ENCODE measurements around the gene TMEM63C. TPM values are rescaled to one million over a fixed set of nuclear protein-coding genes. Genes with fewer than 3 reads are reported as not detected.

The TMEM63C gene
- total and polyA plus RNA-seq, 2 donors (not counting 3 experiments of a cell fraction or from before 2014, with no cell fraction given), result not detected

- TF ChIP-seq GATA2 (IDR thresholded peaks at IDR 0.05; ENCODE audit: insufficient read depth, insufficient read length, low read depth, low read length) (no peak), POLR2A (IDR thresholded peaks at IDR 0.05; ENCODE audit: low read depth, low read length) (no peak), EZH2 (IDR thresholded peaks at IDR 0.05; ENCODE audit: borderline replicate concordance, low read depth, low read length, severe bottlenecking) (no peak), FOS (IDR thresholded peaks at IDR 0.05; ENCODE audit: borderline replicate concordance, insufficient read depth, low read length) (no peak), MYC (IDR thresholded peaks at IDR 0.05; ENCODE audit: low read depth, low read length) (no peak), CTCF (IDR thresholded peaks at IDR 0.05; ENCODE audit: extremely low read depth in 1 of 2, insufficient read depth in 1 of 2, low read depth in 1 of 2, low read length in 2 of 2) (no peak), POLR2AphosphoS5 (IDR thresholded peaks at IDR 0.05; ENCODE audit: insufficient read depth, low read depth, low read length) (no peak), JUN (IDR thresholded peaks at IDR 0.05; ENCODE audit: borderline replicate concordance, insufficient read depth, insufficient read length, low read depth) (no peak), MAX (IDR thresholded peaks at IDR 0.05; ENCODE audit: insufficient read depth, insufficient read length) (no peak)
- Histone ChIP-seq H3K27me3 (ENCODE audit: control insufficient read depth in 2 of 2, insufficient read depth in 2 of 2, low read length in 2 of 2) (peaks cover 8 to 13% of the 10 kb centered on the region in 2 experiments), H3K9me1 (replicated peaks; ENCODE audit: control insufficient read depth, extremely low read depth, insufficient read depth, low read length) (no peaks in the 10 kb centered on the region), H3K27ac (ENCODE audit: insufficient read depth, low read depth, low read length) (no peak overlapping the region), H3K79me2 (ENCODE audit: control insufficient read depth, insufficient read depth, low read length) (no peaks in the 10 kb centered on the region), H4K20me1 (replicated peaks; ENCODE audit: control insufficient read depth, extremely low read depth, insufficient read depth, low read length) (no peaks in the 10 kb centered on the region), H3K4me3 (replicated peaks in 1 of 3; ENCODE audit: insufficient read depth in 1 of 3, low read depth in 1 of 3, low read length in 3 of 3) (no peak overlapping the region), H3K9ac (replicated peaks; ENCODE audit: extremely low read depth, insufficient read depth, low read length) (no peak overlapping the region), H3K4me2 (ENCODE audit: insufficient read depth, low read length) (no peak overlapping the region), H3K36me3 (ENCODE audit: control insufficient read depth in 2 of 2, extremely low read depth in 1 of 2, insufficient read depth in 2 of 2, low read length in 2 of 2) (no peaks in the 10 kb centered on the region), H2AFZ (ENCODE audit: low read depth, low read length) (no peak overlapping the region), H3K4me1 (ENCODE audit: control insufficient read depth, extremely low read depth, insufficient read depth, low read length) (no peaks in the 10 kb centered on the region), H3K9me3 (replicated peaks; ENCODE audit: control insufficient read depth, insufficient read depth, low read length) (no peaks in the 10 kb centered on the region)
- ChIA-PET POLR2A (no interaction called here), CTCF (interaction anchor here (0.9 kb wide), 1 partner anchor 8 kb away, joined by 3 read pairs; no protein-coding TSS in a partner anchor)
- dilution Hi-C loops (cut with MboI; ENCODE audit: extremely low pct_ligation_motif_present, low sequenced_read_pairs), result no loop called here
- FAIRE-seq, result no peak
- intact Hi-C loops (cut with micrococcal nuclease), result loop anchor here (2.0 kb wide), 1 partner anchor 77 kb away; no protein-coding TSS in a partner anchor
- no TSS peak for BruUV-seq (replicated peaks)
- DNase-seq (ENCODE audit: low read depth, low spot score), result no peak
Measured at GRCh38 chr14:77131871-77132486, 49.6 kb upstream of the TMEM63C start.
